Aorta (tissue), 5 donors: Measurements from ENCODE around the gene RALGPS1. TPM values are rescaled to one million over a fixed set of nuclear protein-coding genes. Genes with fewer than 3 reads are reported as not detected.

ENCODE experiments used
- ATAC-seq: fragments of 200-7000 bp; cut with Tn5 transposase; one replicate; pipeline ENCODE4 v1.9.1; 2022; ENCODE audit warnings: moderate library complexity; ENCODE audit not compliant: low FRiP score
- DNase-seq, 2 donors: peaks; one replicate each; pipeline ENCODE4 v3.0.0-alpha.2; 2020
- H3K27ac ChIP-seq, 2 donors: one replicate each; pipeline ENCODE4 v1.5.1; 2013; ENCODE audit warnings: low read length in 2 of 2, mild to moderate bottlenecking in 2 of 2, moderate library complexity in 2 of 2, control low read depth in 1 of 2, inconsistent platforms in 1 of 2, low read depth in 1 of 2
- H3K27me3 ChIP-seq, 2 donors: one replicate each; pipeline ENCODE4 v1.6.1; 2013; ENCODE audit warnings: control low read depth in 1 of 2, low read length in 1 of 2, mild to moderate bottlenecking in 1 of 2, moderate library complexity in 1 of 2; ENCODE audit not compliant: insufficient read depth in 2 of 2, control insufficient read depth in 1 of 2
- H3K36me3 ChIP-seq, 2 donors: one replicate each; pipeline ENCODE4 v1.6.1; 2013; ENCODE audit warnings: control low read depth in 1 of 2, low read length in 1 of 2, mild to moderate bottlenecking in 1 of 2; ENCODE audit not compliant: insufficient read depth in 2 of 2, control insufficient read depth in 1 of 2
- H3K4me1 ChIP-seq, 2 donors: one replicate each; pipeline ENCODE4 v1.6.1; 2013; ENCODE audit warnings: low read length in 2 of 2, control low read depth in 1 of 2, mild to moderate bottlenecking in 1 of 2, moderate library complexity in 1 of 2; ENCODE audit not compliant: insufficient read depth in 2 of 2, control insufficient read depth in 1 of 2
- H3K4me3 ChIP-seq, 2 donors: one replicate each; pipeline ENCODE4 v1.5.1; 2013; ENCODE audit warnings: low read length in 2 of 2, control low read depth in 1 of 2, mild to moderate bottlenecking in 1 of 2
- H3K9me3 ChIP-seq: one replicate; pipeline ENCODE4 v1.6.1; 2013; ENCODE audit warnings: mild to moderate bottlenecking, low read length; ENCODE audit not compliant: control insufficient read depth
- WGBS, 2 donors: extraction: QIAGEN DNeasy Blood & Tissue Kit; methylation state at CpG; one replicate each; pipeline ENCODE4 v1.1.7; 2013; 5-methylcytosine and 5-hydroxymethylcytosine counted together
- intact Hi-C, 2 donors: fragments of 100-400 bp; cut with DNase I; formaldehyde crosslinking; loops; one replicate each; pipeline versions ENCODE4 v1.14.2 to v1.15.0; 2022
- polyA plus RNA-seq, 2 donors: library from polyadenylated mRNA; stranded (reverse); fragments of 200-250 nt; gene quantifications; one replicate each; pipeline ENCODE4 v1.2.3, GENCODE V29; 2013
- total RNA-seq, 2 donors: library from RNA; stranded (reverse); fragmentation: NEBNext Ultra II Directional; extraction: Animal tissue kit (Norgen Biotek cat#: 25700); gene quantifications; one replicate each; pipeline ENCODE4 v1.2.1, GENCODE V29; 2021
- donor health status: healthy with polysubstance abuse.
- donor health status: Bipolar disorder and iron deficiency.
- donor health status: DM: no; HTN: no; CAD: no.
- donor health status: DM: no; HTN: no; CAD: no.
- donor health status: DM: yes; HTN: yes; CAD: no.

RALGPS1 gene
- total and polyA plus RNA-seq, 4 donors, result 2.0 to 19.7 (median 8.3) TPM

- Histone ChIP-seq H3K27me3 (no peaks in the 10 kb centered on the region), H3K36me3 (no peaks in the 10 kb centered on the region), H3K27ac (no peak overlapping the region), H3K4me1 (no peaks in the 10 kb centered on the region), H3K9me3 (no peaks in the 10 kb centered on the region), H3K4me3 (no peak overlapping the region)
- peak; percentile 34 to 51 for DNase-seq
- no peak for ATAC-seq
- intact Hi-C loops, result no loop called here
- WGBS, 2 donors, result 84% methylated on average over 11 of the region's 11 CpGs
These were observed 288.0 kb downstream of the RALGPS1 start for GRCh38 chr9:127202461-127203169.

- Histone ChIP-seq H3K27me3 (no peaks in the 10 kb centered on the region), H3K4me3 (no peak overlapping the region), H3K27ac (no peak overlapping the region), H3K4me1 (no peaks in the 10 kb centered on the region), H3K9me3 (no peaks in the 10 kb centered on the region), H3K36me3 (no peaks in the 10 kb centered on the region)
- 96 to 97% methylated on average over 5 of the region's 5 CpGs for WGBS, 2 donors
- peak; percentile 37 to 59 for DNase-seq
- intact Hi-C loops, result no loop called here
- no peak for ATAC-seq
These were observed 289.2 kb downstream of the RALGPS1 start for GRCh38 chr9:127203681-127204327.

- Histone ChIP-seq H3K4me1 (no peaks in the 10 kb centered on the region), H3K36me3 (no peaks in the 10 kb centered on the region), H3K27ac (no peak overlapping the region), H3K27me3 (no peaks in the 10 kb centered on the region), H3K9me3 (no peaks in the 10 kb centered on the region), H3K4me3 (no peak overlapping the region)
- ATAC-seq (no peak), DNase-seq (peak; percentile 58 to 74)
- intact Hi-C loops, result no loop called here
- 46 to 55% methylated on average over 7 of the region's 7 CpGs for WGBS, 2 donors
These were observed 290.3 kb downstream of the RALGPS1 start for GRCh38 chr9:127204771-127205470.

GRCh38 chr9:127205952-127206351 lies 291.4 kb downstream of the RALGPS1 start:
- 96 to 100% methylated on average over 4 of the region's 4 CpGs for WGBS, 2 donors
- DNase-seq, result peak in 1 of 2 donors; percentile 38
- Histone ChIP-seq H3K4me3 (no peak overlapping the region), H3K27ac (no peak overlapping the region), H3K27me3 (no peaks in the 10 kb centered on the region), H3K36me3 (no peaks in the 10 kb centered on the region), H3K4me1 (no peaks in the 10 kb centered on the region), H3K9me3 (no peaks in the 10 kb centered on the region)
- intact Hi-C loops, result no loop called here
- no peak for ATAC-seq

- no peak for DNase-seq
- Histone ChIP-seq H3K36me3 (no peaks in the 10 kb centered on the region), H3K4me3 (no peak overlapping the region), H3K27ac (no peak overlapping the region), H3K9me3 (no peaks in the 10 kb centered on the region), H3K27me3 (no peaks in the 10 kb centered on the region), H3K4me1 (no peaks in the 10 kb centered on the region)
- no peak for ATAC-seq
- intact Hi-C loops, result no loop called here
- WGBS, 2 donors, result 94 to 98% methylated on average over 3 of the region's 3 CpGs
These were observed 292.1 kb downstream of the RALGPS1 start for GRCh38 chr9:127206666-127207065.

- no peak overlapping the region for H3K4me3 ChIP-seq
- no peak overlapping the region for H3K27ac ChIP-seq
- peak; percentile 35 to 58 for DNase-seq
- H3K27me3 ChIP-seq, result no peaks in the 10 kb centered on the region
- intact Hi-C loops, result no loop called here
- no peak for ATAC-seq
- no peaks in the 10 kb centered on the region for H3K4me1 ChIP-seq
- WGBS, 2 donors, result 70 to 79% methylated on average over 11 of the region's 11 CpGs
- no peaks in the 10 kb centered on the region for H3K9me3 ChIP-seq
- H3K36me3 ChIP-seq, result no peaks in the 10 kb centered on the region
These were observed 293.3 kb downstream of the RALGPS1 start for GRCh38 chr9:127207734-127208410.

- peak in 1 of 2 donors; percentile 26 for DNase-seq
These were observed 293.8 kb downstream of the RALGPS1 start for GRCh38 chr9:127208416-127208815.

GRCh38 chr9:127209220-127209619 lies 294.6 kb downstream of the RALGPS1 start:
- Histone ChIP-seq H3K4me3 (no peak overlapping the region), H3K27ac (no peak overlapping the region), H3K9me3 (no peaks in the 10 kb centered on the region), H3K27me3 (no peaks in the 10 kb centered on the region), H3K36me3 (no peaks in the 10 kb centered on the region), H3K4me1 (no peaks in the 10 kb centered on the region)
- intact Hi-C loops, result no loop called here
- DNase-seq (peak in 1 of 2 donors; percentile 64), ATAC-seq (no peak)
- WGBS, 2 donors, result 91% methylated on average over 7 of the region's 7 CpGs

More at GRCh38 chr9:127208416-127208815, 293.8 kb downstream of the RALGPS1 start:
- 94 to 98% methylated on average over 8 of the region's 8 CpGs for WGBS, 2 donors
- Histone ChIP-seq H3K9me3 (no peaks in the 10 kb centered on the region), H3K4me3 (no peak overlapping the region), H3K36me3 (no peaks in the 10 kb centered on the region), H3K27ac (no peak overlapping the region), H3K27me3 (no peaks in the 10 kb centered on the region), H3K4me1 (no peaks in the 10 kb centered on the region)
- no peak for ATAC-seq
- intact Hi-C loops, result no loop called here
